ENCODE results near the gene RAB8A.

DNA sequence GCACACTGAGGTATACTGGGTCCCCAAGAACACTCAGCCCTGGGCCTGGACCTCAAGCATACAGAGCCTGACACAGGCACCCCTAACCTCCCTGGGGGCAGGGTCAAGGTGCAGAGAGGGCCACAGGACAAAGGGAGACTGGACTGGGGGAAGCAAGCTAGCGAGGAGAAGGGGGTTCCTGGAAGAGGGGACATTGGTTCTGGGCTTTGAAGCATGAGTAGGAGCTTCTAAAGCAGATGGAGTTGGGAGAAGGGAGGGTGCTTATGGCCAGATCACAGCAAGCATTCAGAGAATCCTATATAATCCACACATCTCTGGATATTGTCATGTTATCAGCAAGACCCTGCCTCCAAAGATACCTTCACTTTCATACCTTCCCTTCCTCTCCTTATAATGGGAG lies 58.4 kb downstream of the RAB8A start:
- no peak for TF ChIP-seq POLR2AphosphoS5 (IDR thresholded peaks at IDR 0.05)
- no peak for TF ChIP-seq MXI1 (conservative IDR thresholded peaks at IDR 0.05; ENCODE audit: poor library complexity, severe bottlenecking)
- TF ChIP-seq, protein P1, sequence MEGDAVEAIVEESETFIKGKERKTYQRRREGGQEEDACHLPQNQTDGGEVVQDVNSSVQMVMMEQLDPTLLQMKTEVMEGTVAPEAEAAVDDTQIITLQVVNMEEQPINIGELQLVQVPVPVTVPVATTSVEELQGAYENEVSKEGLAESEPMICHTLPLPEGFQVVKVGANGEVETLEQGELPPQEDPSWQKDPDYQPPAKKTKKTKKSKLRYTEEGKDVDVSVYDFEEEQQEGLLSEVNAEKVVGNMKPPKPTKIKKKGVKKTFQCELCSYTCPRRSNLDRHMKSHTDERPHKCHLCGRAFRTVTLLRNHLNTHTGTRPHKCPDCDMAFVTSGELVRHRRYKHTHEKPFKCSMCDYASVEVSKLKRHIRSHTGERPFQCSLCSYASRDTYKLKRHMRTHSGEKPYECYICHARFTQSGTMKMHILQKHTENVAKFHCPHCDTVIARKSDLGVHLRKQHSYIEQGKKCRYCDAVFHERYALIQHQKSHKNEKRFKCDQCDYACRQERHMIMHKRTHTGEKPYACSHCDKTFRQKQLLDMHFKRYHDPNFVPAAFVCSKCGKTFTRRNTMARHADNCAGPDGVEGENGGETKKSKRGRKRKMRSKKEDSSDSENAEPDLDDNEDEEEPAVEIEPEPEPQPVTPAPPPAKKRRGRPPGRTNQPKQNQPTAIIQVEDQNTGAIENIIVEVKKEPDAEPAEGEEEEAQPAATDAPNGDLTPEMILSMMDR (IDR thresholded peaks at IDR 0.05; ENCODE audit: poor library complexity, severe bottlenecking): no peak
- TF ChIP-seq EP300 (conservative IDR thresholded peaks at IDR 0.05; ENCODE audit: poor library complexity, severe bottlenecking): no peak

Measured in neural cell (in vitro differentiated cells).